H9 (cell line): ENCODE data around the gene YTHDC2. TPM values are rescaled to one million over a fixed set of nuclear protein-coding genes. Genes with fewer than 3 reads are reported as not detected.

Source experiments
- DNase-seq: peaks from one replicate; pipeline ENCODE4 v3.0.0-alpha.2; 2017
- H2AFZ ChIP-seq: one replicate; pipeline ENCODE4 v1.6.1; 2013; ENCODE audit warnings: mild to moderate bottlenecking, low read length, control low read depth, moderate library complexity
- H2AK5ac ChIP-seq: 2 replicates; pipeline ENCODE4 v1.6.1; 2013; ENCODE audit warnings: low read length, control low read depth, mixed read lengths; ENCODE audit not compliant: insufficient read length
- H2BK120ac ChIP-seq: one replicate; pipeline ENCODE4 v1.6.1; 2013; ENCODE audit warnings: low read depth, mild to moderate bottlenecking, low read length, control low read depth, inconsistent platforms; ENCODE audit not compliant: poor library complexity, severe bottlenecking
- H2BK12ac ChIP-seq: 2 replicates; pipeline ENCODE4 v1.6.1; 2013; ENCODE audit warnings: low read length, control low read depth, mixed read lengths, low read depth; ENCODE audit not compliant: insufficient read length
- H2BK15ac ChIP-seq: 2 replicates; pipeline ENCODE4 v1.6.1; 2013; ENCODE audit warnings: low read depth, low read length, control low read depth
- H2BK20ac ChIP-seq: one replicate; pipeline ENCODE4 v1.6.1; 2013; ENCODE audit warnings: low read depth, mild to moderate bottlenecking, low read length, control low read depth, inconsistent platforms; ENCODE audit not compliant: poor library complexity, severe bottlenecking
- H2BK5ac ChIP-seq: 2 replicates; pipeline ENCODE4 v1.6.1; 2013; ENCODE audit warnings: low read length, control low read depth, mixed read lengths; ENCODE audit not compliant: insufficient read length
- H3K14ac ChIP-seq: 2 replicates; pipeline ENCODE4 v1.6.1; 2013; ENCODE audit warnings: low read length, control low read depth; ENCODE audit not compliant: insufficient read depth
- H3K18ac ChIP-seq: 2 replicates; pipeline ENCODE4 v1.6.1; 2013; ENCODE audit warnings: low read depth, mild to moderate bottlenecking, mixed read lengths, low read length, control low read depth; ENCODE audit not compliant: insufficient read length
- H3K23ac ChIP-seq: 2 replicates; pipeline ENCODE4 v1.6.1; 2013; ENCODE audit warnings: low read length, control low read depth, mixed read lengths, low read depth; ENCODE audit not compliant: insufficient read length
- H3K23me2 ChIP-seq: 2 replicates; pipeline ENCODE4 v1.6.1; 2013; ENCODE audit warnings: low read depth, mild to moderate bottlenecking, mixed read lengths, low read length, control low read depth; ENCODE audit not compliant: insufficient read length, poor library complexity, severe bottlenecking
- H3K27ac ChIP-seq: 2 replicates; pipeline ENCODE4 v1.5.1; 2013; ENCODE audit warnings: low read length, control low read depth, mixed read lengths, low read depth; ENCODE audit not compliant: insufficient read length
- H3K27me3 ChIP-seq: 2 replicates; pipeline ENCODE4 v1.6.1; 2013; ENCODE audit warnings: low read length, control low read depth, inconsistent platforms; ENCODE audit not compliant: insufficient read depth
- H3K4ac ChIP-seq: 2 replicates; pipeline ENCODE4 v1.6.1; 2013; ENCODE audit warnings: low read depth, mild to moderate bottlenecking, control low read depth, inconsistent platforms, low read length, moderate library complexity
- H3K4me1 ChIP-seq: 2 replicates; pipeline ENCODE4 v1.6.1; 2013; ENCODE audit warnings: low read length, control low read depth, inconsistent platforms; ENCODE audit not compliant: insufficient read depth
- H3K4me2 ChIP-seq: 2 replicates; pipeline ENCODE4 v1.6.1; 2013; ENCODE audit warnings: low read length, control low read depth, mixed read lengths; ENCODE audit not compliant: insufficient read length, insufficient read depth
- H3K56ac ChIP-seq: 2 replicates; pipeline ENCODE4 v1.6.1; 2013; ENCODE audit warnings: low read depth, mild to moderate bottlenecking, mixed read lengths, low read length, control low read depth; ENCODE audit not compliant: insufficient read length
- H3K79me1 ChIP-seq: 2 replicates; pipeline ENCODE4 v1.6.1; 2013; ENCODE audit warnings: low read depth, mild to moderate bottlenecking, moderate library complexity, low read length, control low read depth, inconsistent platforms; ENCODE audit not compliant: insufficient read depth, poor library complexity, severe bottlenecking
- H3K79me2 ChIP-seq: 2 replicates; pipeline ENCODE4 v1.6.1; 2013; ENCODE audit warnings: low read length, control low read depth, inconsistent platforms; ENCODE audit not compliant: insufficient read depth
- H3K9ac ChIP-seq: 2 replicates; pipeline ENCODE4 v1.6.1; 2013; ENCODE audit warnings: low read length, control low read depth, mixed read lengths; ENCODE audit not compliant: insufficient read length; ENCODE audit errors: extremely low read depth
- H3K9me3 ChIP-seq: one replicate; pipeline ENCODE4 v1.6.1; 2013; ENCODE audit warnings: low read depth, low read length, inconsistent platforms; ENCODE audit not compliant: control insufficient read depth
- H3T11ph ChIP-seq: one replicate; pipeline ENCODE4 v1.6.1; 2013; ENCODE audit warnings: mild to moderate bottlenecking, low read length, control low read depth, inconsistent platforms
- H4K20me1 ChIP-seq: one replicate; pipeline ENCODE4 v1.6.1; 2013; ENCODE audit not compliant: control insufficient read depth, insufficient read length, insufficient read depth
- H4K5ac ChIP-seq: 2 replicates; pipeline ENCODE4 v1.6.1; 2013; ENCODE audit warnings: low read depth, mild to moderate bottlenecking, mixed read lengths, low read length, control low read depth; ENCODE audit not compliant: insufficient read length
- H4K8ac ChIP-seq: replicated peaks from 2 replicates; pipeline ENCODE4 v1.6.1; 2013; ENCODE audit warnings: low read length, control low read depth, mixed read lengths, low read depth; ENCODE audit not compliant: insufficient read length
- H4K91ac ChIP-seq: 2 replicates; pipeline ENCODE4 v1.6.1; 2013; ENCODE audit warnings: low read depth, mild to moderate bottlenecking, moderate library complexity, mixed read lengths, low read length, control low read depth; ENCODE audit not compliant: insufficient read length
- H3K27ac Mint-ChIP-seq, 3 experiments: 2 replicates in 2 of 3; 3 replicates in 1 of 3; pipeline ENCODE4 v1.8.0; 2020 to 2021; ENCODE audit warnings: mixed read lengths in 3 of 3, mild to moderate bottlenecking in 1 of 3, moderate library complexity in 1 of 3
- H3K27me3 Mint-ChIP-seq: 2 replicates; pipeline ENCODE4 v1.8.0; 2021; ENCODE audit warnings: low read depth, mild to moderate bottlenecking, moderate library complexity, mixed read lengths
- H3K36me3 Mint-ChIP-seq, 3 experiments: 2 replicates in 2 of 3; 3 replicates in 1 of 3; pipeline ENCODE4 v1.8.0; 2020 to 2021; ENCODE audit warnings: low read depth in 3 of 3, mixed read lengths in 3 of 3; ENCODE audit not compliant: insufficient read depth in 1 of 3
- H3K4me1 Mint-ChIP-seq, 2 experiments: 2 replicates each; pipeline ENCODE4 v1.8.0; 2020; ENCODE audit warnings: mixed read lengths in 2 of 2
- H3K4me3 Mint-ChIP-seq, 2 experiments: 2 replicates in 1 of 2; 3 replicates in 1 of 2; pipeline ENCODE4 v1.8.0; 2020 to 2021; ENCODE audit warnings: mild to moderate bottlenecking in 2 of 2, mixed read lengths in 2 of 2, moderate library complexity in 1 of 2
- H3K9me3 Mint-ChIP-seq, 2 experiments: 2 replicates in 1 of 2; 3 replicates in 1 of 2; pipeline ENCODE4 v1.8.0; 2020; ENCODE audit warnings: mild to moderate bottlenecking in 2 of 2, mixed read lengths in 2 of 2, moderate library complexity in 1 of 2
- CTCF ChIP-seq: fragments of 200-600 bp; sonication (generic); conservative IDR thresholded peaks from 3 replicates; pipeline ENCODE4 v1.8.0; 2021; ENCODE audit warnings: antibody characterized with exemption, mild to moderate bottlenecking
- WGBS: extraction: QIAGEN DNeasy Blood & Tissue Kit; methylation state at CpG from one replicate; pipeline ENCODE4 v1.1.7; 2013; ENCODE audit warnings: missing lambda C conversion rate, low lambda C conversion rate, mixed read lengths; ENCODE audit not compliant: insufficient read length; ENCODE audit errors: extremely low coverage; 5-methylcytosine and 5-hydroxymethylcytosine counted together
- total RNA-seq: library from RNA; stranded (reverse); gene quantifications from 2 replicates; pipeline ENCODE4 v1.2.1, GENCODE V29; 2021

The YTHDC2 gene
- total RNA-seq, 1 experiment from 2014 or later: 22.5 TPM

- no peaks in the 10 kb centered on the region for H3K23me2 ChIP-seq
- no peak overlapping the region for H3K56ac ChIP-seq
- H2BK120ac ChIP-seq: no peak overlapping the region
- no peak overlapping the region for H3K18ac ChIP-seq
- Mint-ChIP-seq H3K27me3 (peaks cover 3% of the 10 kb centered on the region), H3K9me3 (no peaks in the 10 kb centered on the region), H3K4me1 (no peaks in the 10 kb centered on the region), H3K36me3 (no peaks in the 10 kb centered on the region), H3K4me3 (no peak overlapping the region), H3K27ac (no peak overlapping the region)
- H3K23ac ChIP-seq: no peak overlapping the region
- no peaks in the 10 kb centered on the region for H3K79me2 ChIP-seq
- H2BK5ac ChIP-seq: no peak overlapping the region
- no peak overlapping the region for H3T11ph ChIP-seq
- no peak overlapping the region for H3K27ac ChIP-seq
- no CpG with 5 or more reads among the region's 5 CpGs for WGBS
- TF ChIP-seq CTCF: no peak
- H4K91ac ChIP-seq: no peak overlapping the region
- H3K4me1 ChIP-seq: no peaks in the 10 kb centered on the region
- no peak overlapping the region for H3K14ac ChIP-seq
- no peak overlapping the region for H3K4me2 ChIP-seq
- no peak overlapping the region for H4K5ac ChIP-seq
- no peaks in the 10 kb centered on the region for H4K20me1 ChIP-seq
- no peak overlapping the region for H2AFZ ChIP-seq
- no peak overlapping the region for H4K8ac ChIP-seq
- no peak overlapping the region for H2BK15ac ChIP-seq
- H3K79me1 ChIP-seq: no peaks in the 10 kb centered on the region
- H3K4ac ChIP-seq: no peak overlapping the region
- H3K27me3 ChIP-seq: no peaks in the 10 kb centered on the region
- DNase-seq: no peak
- no peak overlapping the region for H2BK20ac ChIP-seq
- no peak overlapping the region for H3K9ac ChIP-seq
- H2AK5ac ChIP-seq: no peak overlapping the region
- H2BK12ac ChIP-seq: no peak overlapping the region
- H3K9me3 ChIP-seq: no peaks in the 10 kb centered on the region
These were observed 8.3 kb upstream of the YTHDC2 start for GRCh38 chr5:113505181-113505580.
